PFSK-1 (cell line): ENCODE measurements around the gene UNC119.

Experiments used
- REST ChIP-seq, 2 experiments: IDR thresholded peaks; 2 replicates each; pipeline versions ENCODE4 v1.6.1 to v1.8.0; 2011 to 2012; ENCODE audit warnings: low read depth in 2 of 2, low read length in 2 of 2, control low read depth in 1 of 2, inconsistent platforms in 1 of 2, mild to moderate bottlenecking in 1 of 2, moderate library complexity in 1 of 2; ENCODE audit not compliant: insufficient read depth in 1 of 2
- TAF1 ChIP-seq: IDR thresholded peaks from 2 replicates; pipeline ENCODE4 v1.6.1; 2012; ENCODE audit warnings: low read length, control low read depth, borderline replicate concordance; ENCODE audit not compliant: insufficient read depth

GRCh38 chr17:28506763-28507487, 45.5 kb downstream of the UNC119 start:
- no peak for TF ChIP-seq REST (IDR thresholded peaks at IDR 0.05; ENCODE audit: insufficient read depth in 1 of 2, low read depth in 2 of 2, low read length in 2 of 2)
- no peak for TF ChIP-seq TAF1
